Heart right ventricle (tissue), 16 donors: Measurements from ENCODE around the gene TMEM273. TPM values are rescaled to one million over a fixed set of nuclear protein-coding genes. Genes with fewer than 3 reads are reported as not detected.

Source experiments
- ATAC-seq, 8 donors: fragments of 200-7000 bp; cut with Tn5 transposase; one replicate each; pipeline ENCODE4 v1.9.1; 2020; ENCODE audit warnings: mild to moderate bottlenecking in 8 of 8, moderate library complexity in 8 of 8, moderate number of reproducible peaks in 1 of 8
- DNase-seq, 2 donors: peaks; one replicate each; pipeline ENCODE4 v3.0.0-alpha.2; 2020
- H3K27ac ChIP-seq, 10 donors: fragments of 200-600 bp; sonication (generic) in 2 of 10; one replicate each; pipeline versions ENCODE4 v1.5.0 to v1.8.0; 2020 to 2022; ENCODE audit warnings: mild to moderate bottlenecking in 3 of 10
- H3K27me3 ChIP-seq, 7 donors: fragments of 200-600 bp; one replicate each; pipeline ENCODE4 v1.8.0; 2021 to 2022; ENCODE audit warnings: mild to moderate bottlenecking in 2 of 7
- H3K36me3 ChIP-seq, 9 donors: fragments of 200-600 bp; sonication (generic) in 1 of 9; one replicate each; pipeline versions ENCODE4 v1.5.0 to v1.8.0; 2020 to 2022; ENCODE audit warnings: mild to moderate bottlenecking in 2 of 9
- H3K4me1 ChIP-seq, 9 donors: fragments of 200-600 bp; sonication (generic) in 1 of 9; one replicate each; pipeline versions ENCODE4 v1.5.0 to v1.8.0; 2020 to 2022; ENCODE audit warnings: mild to moderate bottlenecking in 4 of 9
- H3K4me3 ChIP-seq, 10 donors: fragments of 200-600 bp; sonication (generic) in 2 of 10; one replicate each; pipeline versions ENCODE4 v1.5.0 to v1.8.0; 2020 to 2022; ENCODE audit warnings: mild to moderate bottlenecking in 7 of 10, moderate library complexity in 2 of 10
- H3K9me3 ChIP-seq, 11 donors: fragments of 200-600 bp in 10 of 11; sonication (generic) in 2 of 11; one replicate each; pipeline versions ENCODE4 v1.5.0 to v1.8.0; 2013 to 2022; ENCODE audit warnings: mild to moderate bottlenecking in 2 of 11, control low read depth in 1 of 11, moderate library complexity in 1 of 11
- CTCF ChIP-seq, 9 donors: fragments of 200-600 bp; sonication (generic) in 2 of 9; IDR thresholded peaks; one replicate each; pipeline versions ENCODE4 v1.5.0 to v1.8.0; 2021 to 2022; ENCODE audit warnings: antibody characterized with exemption in 9 of 9, mild to moderate bottlenecking in 5 of 9, moderate library complexity in 1 of 9
- WGBS, 2 donors: extraction: QIAGEN DNeasy Blood & Tissue Kit; methylation state at CpG; one replicate each; pipeline ENCODE4 v1.1.7; 2013; ENCODE audit warnings: inconsistent platforms in 1 of 2; 5-methylcytosine and 5-hydroxymethylcytosine counted together
- intact Hi-C, 10 donors: fragments of 100-400 bp; cut with DNase I; formaldehyde crosslinking; loops; one replicate each; pipeline versions ENCODE4 v1.11.1 to v1.14.2; 2022
- polyA plus RNA-seq, 2 donors: library from polyadenylated mRNA; stranded (reverse); fragments of 200-250 nt; gene quantifications; one replicate each; pipeline ENCODE4 v1.2.3, GENCODE V29; 2013
- total RNA-seq, 10 donors: library from RNA; stranded (reverse); fragmentation: NEBNext Ultra II Directional in 3 of 10; extraction: Animal tissue kit (Norgen Biotek cat#: 25700) in 3 of 10; gene quantifications; one replicate each; pipeline versions ENCODE4 v1.2.1 to v1.2.4, GENCODE V29; 2021 to 2023
- donor health status: Arrhythmogenic right ventricular cardiomyopathy.
- donor health status: ischemic (EF 13 %, LVEDD 7.1; RV severe dilation, severe dysfunction).
- donor health status: healthy with polysubstance abuse.
- donor health status: DM: no; HTN: yes; CAD: no.
- donor health status: DM: no; HTN: no; CAD: no.
- donor health status: ischemic (EF 25% LVEDD 6.9; RV normal size, moderate dysfunction).
- donor health status: ischemic (EF 25% LVEDD 5.7; RV mildly dilated, moderate dysfunction).
- donor health status: healthy.
- donor health status: DM: yes; HTN: yes; CAD: no.
- donor health status: Ischemic cardiomyopathy.
- donor health status: ischemic (EF 35%, LVEDD 5.7; RV mildly dilated, moderate dysfunction).
- donor health status: nonischemic (EF 11% LVEDD 7.7; RV severe dilation, severe dysfunction).
- donor health status: DM: yes; HTN: yes; CAD: no.
- donor health status: PGD.
- donor health status: ischemic (EF 29% LVEDD 5.4; RV normal size, mild dysfunction).
- donor health status: nonischemic (EF 23%, LVEDD 6.1; RV moderate dilation, normal function).

TMEM273 gene
- total and polyA plus RNA-seq, 12 donors: 10.9 to 28.5 (median 19.0) TPM

- Histone ChIP-seq H3K9me3 (no peaks in the 10 kb centered on the region), H3K4me3 (peak overlapping the region in 1 of 10 donors; percentile 4), H3K27me3 (no peaks in the 10 kb centered on the region), H3K27ac (peak overlapping the region; percentile 49 to 90 (median 81)), H3K36me3 (no peaks in the 10 kb centered on the region), H3K4me1 (peaks cover 19 to 90% (median 63%) of the 10 kb centered on the region in 9 donors)
- intact Hi-C loops: loop anchor here in 1 of 10 donors (5.0 kb wide), 1 partner anchor 65 kb away; no protein-coding TSS in a partner anchor
- peak; percentile 60 to 87 for DNase-seq
- ATAC-seq: peak; percentile 91 to 97 (median 93)
- no peak for TF ChIP-seq CTCF (IDR thresholded peaks at IDR 0.05)
- WGBS, 2 donors: 49 to 61% methylated on average over 9 of the region's 9 CpGs
These were observed 10.5 kb downstream of the TMEM273 start for GRCh38 chr10:49177391-49178355.

GRCh38 chr10:49176310-49177268, 11.6 kb downstream of the TMEM273 start:
- WGBS, 2 donors: 85 to 90% methylated on average over 19 of the region's 19 CpGs
- TF ChIP-seq CTCF (IDR thresholded peaks at IDR 0.05): peak in 1 of 9 donors; percentile 10
- peak overlapping the region; percentile 39 to 90 (median 81) for H3K27ac ChIP-seq
- H3K4me1 ChIP-seq: peaks cover 19 to 88% (median 54%) of the 10 kb centered on the region in 9 donors
- no peaks in the 10 kb centered on the region for H3K9me3 ChIP-seq
- peak; percentile 25 to 82 (median 52) for ATAC-seq
- no peaks in the 10 kb centered on the region for H3K36me3 ChIP-seq
- intact Hi-C loops: loop anchor here in 1 of 10 donors (5.0 kb wide), 1 partner anchor 64 kb away; no protein-coding TSS in a partner anchor
- no peaks in the 10 kb centered on the region for H3K27me3 ChIP-seq
- H3K4me3 ChIP-seq: peak overlapping the region in 2 of 10 donors; percentile 4 to 19
- peak; percentile 59 for DNase-seq

- ATAC-seq: no peak
- H3K9me3 ChIP-seq: no peaks in the 10 kb centered on the region
- no peak for DNase-seq
- no peak for TF ChIP-seq CTCF (IDR thresholded peaks at IDR 0.05)
- peak overlapping the region in 8 of 10 donors; percentile 23 to 90 (median 76) for H3K27ac ChIP-seq
- 96 to 97% methylated on average over 8 of the region's 8 CpGs for WGBS, 2 donors
- H3K27me3 ChIP-seq: no peaks in the 10 kb centered on the region
- no peaks in the 10 kb centered on the region for H3K36me3 ChIP-seq
- intact Hi-C loops: loop anchor here in 1 of 10 donors (5.0 kb wide), 1 partner anchor 63 kb away; no protein-coding TSS in a partner anchor
- H3K4me1 ChIP-seq: peaks cover 19 to 92% (median 56%) of the 10 kb centered on the region in 9 donors
- no peak overlapping the region for H3K4me3 ChIP-seq
These were observed 12.4 kb downstream of the TMEM273 start for GRCh38 chr10:49175587-49176309.
